Measurements from ENCODE around the gene CNGA1.
A peak's percentile ranks its signal among the peaks of the same experiment; 100 is the strongest.

Gene CNGA1

DNA sequence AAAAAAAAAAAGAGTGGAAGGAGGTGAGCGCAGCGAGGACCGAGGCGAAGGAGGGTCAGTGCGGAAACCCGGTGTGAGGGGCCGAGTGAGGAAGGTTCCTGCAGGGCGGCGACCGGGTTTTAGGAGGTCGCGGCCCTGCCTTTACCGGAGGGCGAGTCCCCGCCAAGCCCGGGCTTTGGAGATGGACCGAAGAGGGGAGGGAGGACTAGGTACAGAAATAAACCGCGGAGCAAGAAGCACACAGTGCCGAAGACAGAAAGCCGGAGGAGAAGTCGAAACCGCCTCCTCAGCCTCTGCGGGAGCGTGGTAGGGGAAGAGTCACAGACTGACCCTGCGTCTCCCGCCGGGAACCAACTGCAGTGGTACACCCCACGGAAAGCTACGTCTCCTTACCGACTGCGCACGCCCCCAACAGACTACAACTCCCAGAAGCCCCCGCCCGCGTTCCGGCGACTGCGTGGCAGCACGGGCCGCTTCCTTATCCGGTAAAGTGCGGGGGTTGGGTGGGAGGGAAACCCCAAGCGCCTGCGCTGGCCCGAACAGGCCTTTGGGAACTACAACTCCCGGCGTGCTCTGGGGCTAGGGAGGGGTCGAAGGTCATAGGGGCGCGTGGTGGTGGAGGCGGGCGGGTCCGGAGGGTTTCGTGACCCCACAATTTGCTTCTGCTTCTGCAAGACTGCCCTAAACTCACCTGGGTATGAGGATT is 102.1 kb downstream of the CNGA1 start, which contains the start of gene NFXL1:
TSS of gene NFXL1 (minus strand) at position 364 of the 706 bp plus-strand sequence. CDS start 380 bp downstream, outside the sequence.
- Histone ChIP-seq H2AFZ (ENCODE audit: low read depth, low read length) (peak within 1 kb of the TSS; percentile 99), H3K27ac (ENCODE audit: low read length) (peak within 1 kb of the TSS; percentile 89), H3K4me1 (ENCODE audit: insufficient read depth, low read length) (peaks cover 46% of the 10 kb centered on the region), H4K20me1 (ENCODE audit: insufficient read depth, low read length) (no peaks in the 10 kb centered on the region), H3K9me3 (ENCODE audit: insufficient read depth, low read length, severe bottlenecking) (no peaks in the 10 kb centered on the region), H3K36me3 (ENCODE audit: insufficient read depth, low read length) (peaks cover 9% of the 10 kb centered on the region), H3K4me2 (ENCODE audit: insufficient read depth, low read length) (peak within 1 kb of the TSS; percentile 87), H3K4me3 (ENCODE audit: low read depth in 1 of 2, low read length in 2 of 2) (peak within 1 kb of the TSS; percentile 98 to 99), H3K79me2 (ENCODE audit: insufficient read depth, low read length) (peaks cover 27% of the 10 kb centered on the region), H3K9ac (ENCODE audit: low read depth, low read length) (peak within 1 kb of the TSS; percentile 91), H3K27me3 (ENCODE audit: insufficient read depth, low read length, poor library complexity) (no peaks in the 10 kb centered on the region)
- no peak for TF ChIP-seq EZH2 (IDR thresholded peaks at IDR 0.05; ENCODE audit: borderline replicate concordance, low read depth, low read length, severe bottlenecking)
- TF ChIP-seq, protein P1, sequence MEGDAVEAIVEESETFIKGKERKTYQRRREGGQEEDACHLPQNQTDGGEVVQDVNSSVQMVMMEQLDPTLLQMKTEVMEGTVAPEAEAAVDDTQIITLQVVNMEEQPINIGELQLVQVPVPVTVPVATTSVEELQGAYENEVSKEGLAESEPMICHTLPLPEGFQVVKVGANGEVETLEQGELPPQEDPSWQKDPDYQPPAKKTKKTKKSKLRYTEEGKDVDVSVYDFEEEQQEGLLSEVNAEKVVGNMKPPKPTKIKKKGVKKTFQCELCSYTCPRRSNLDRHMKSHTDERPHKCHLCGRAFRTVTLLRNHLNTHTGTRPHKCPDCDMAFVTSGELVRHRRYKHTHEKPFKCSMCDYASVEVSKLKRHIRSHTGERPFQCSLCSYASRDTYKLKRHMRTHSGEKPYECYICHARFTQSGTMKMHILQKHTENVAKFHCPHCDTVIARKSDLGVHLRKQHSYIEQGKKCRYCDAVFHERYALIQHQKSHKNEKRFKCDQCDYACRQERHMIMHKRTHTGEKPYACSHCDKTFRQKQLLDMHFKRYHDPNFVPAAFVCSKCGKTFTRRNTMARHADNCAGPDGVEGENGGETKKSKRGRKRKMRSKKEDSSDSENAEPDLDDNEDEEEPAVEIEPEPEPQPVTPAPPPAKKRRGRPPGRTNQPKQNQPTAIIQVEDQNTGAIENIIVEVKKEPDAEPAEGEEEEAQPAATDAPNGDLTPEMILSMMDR (IDR thresholded peaks at IDR 0.05; ENCODE audit: borderline replicate concordance, extremely low read depth, low read length, poor library complexity, severe bottlenecking), result peak; percentile 0
- DNase-seq, result peak; percentile 96
- peak; percentile 95 for ATAC-seq (ENCODE audit: insufficient read depth, low read depth)

DNA sequence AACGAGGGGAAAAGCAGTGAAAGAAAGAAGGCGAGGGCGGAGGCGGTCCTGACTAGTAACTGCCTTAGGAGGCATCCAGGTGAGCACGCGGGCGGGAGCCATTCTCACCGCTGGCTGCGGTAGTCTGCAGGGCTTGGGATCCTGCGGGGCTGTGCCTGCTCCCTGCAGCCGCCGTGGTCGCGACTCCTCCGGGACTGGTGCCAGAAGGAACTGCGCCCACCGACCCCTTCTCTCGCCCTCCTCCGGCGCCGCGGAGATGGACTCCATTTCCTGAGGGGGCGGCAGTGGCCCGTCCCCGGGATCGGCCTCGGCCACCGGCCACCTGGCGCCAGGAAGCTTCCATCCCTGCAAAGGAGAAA is 102.6 kb downstream of the CNGA1 start:
- peaks cover 46% of the 10 kb centered on the region for H3K4me1 ChIP-seq (ENCODE audit: insufficient read depth, low read length)
- H2AFZ ChIP-seq (ENCODE audit: low read depth, low read length), result peak overlapping the region; percentile 99
- TF ChIP-seq, protein P1 (IDR thresholded peaks at IDR 0.05; ENCODE audit: borderline replicate concordance, extremely low read depth, low read length, poor library complexity, severe bottlenecking), result peak; percentile 9
- no peak for TF ChIP-seq EZH2 (IDR thresholded peaks at IDR 0.05; ENCODE audit: borderline replicate concordance, low read depth, low read length, severe bottlenecking)
- H3K9me3 ChIP-seq (ENCODE audit: insufficient read depth, low read length, severe bottlenecking), result no peaks in the 10 kb centered on the region
- peaks cover 13% of the 10 kb centered on the region for H3K36me3 ChIP-seq (ENCODE audit: insufficient read depth, low read length)
- DNase-seq (peak; percentile 43), ATAC-seq (ENCODE audit: insufficient read depth, low read depth) (peak; percentile 27)
- H4K20me1 ChIP-seq (ENCODE audit: insufficient read depth, low read length), result no peaks in the 10 kb centered on the region
- H3K4me2 ChIP-seq (ENCODE audit: insufficient read depth, low read length), result peak overlapping the region; percentile 87
- H3K27me3 ChIP-seq (ENCODE audit: insufficient read depth, low read length, poor library complexity), result no peaks in the 10 kb centered on the region
- H3K79me2 ChIP-seq (ENCODE audit: insufficient read depth, low read length), result peaks cover 27% of the 10 kb centered on the region
- peak overlapping the region; percentile 89 for H3K27ac ChIP-seq (ENCODE audit: low read length)
- peak overlapping the region; percentile 98 to 99 for H3K4me3 ChIP-seq (ENCODE audit: low read depth in 1 of 2, low read length in 2 of 2)
- H3K9ac ChIP-seq (ENCODE audit: low read depth, low read length), result peak overlapping the region; percentile 91

DNA sequence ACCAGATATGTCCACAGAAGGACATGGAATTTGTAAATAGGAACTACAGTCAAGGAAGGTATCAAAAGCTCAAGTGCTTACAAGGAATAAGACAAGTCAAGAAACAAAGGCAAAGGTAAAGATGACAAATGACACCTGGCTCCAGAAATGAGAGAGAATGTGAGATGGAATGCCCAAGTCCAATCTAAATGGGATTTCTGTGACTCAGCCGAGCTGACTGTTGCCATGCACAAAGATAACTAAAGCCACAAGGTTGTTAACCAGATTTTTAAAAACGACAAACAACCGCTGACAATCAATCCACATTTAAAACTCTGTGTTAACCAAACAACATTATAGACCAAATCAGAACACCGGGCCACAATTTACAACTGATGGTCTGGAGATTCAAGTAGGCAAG is 103.2 kb downstream of the CNGA1 start:
- DNase-seq (no peak), ATAC-seq (ENCODE audit: insufficient read depth, low read depth) (no peak)
- H2AFZ ChIP-seq (ENCODE audit: low read depth, low read length), result peak overlapping the region; percentile 99
- peak overlapping the region; percentile 98 to 99 for H3K4me3 ChIP-seq (ENCODE audit: low read depth in 1 of 2, low read length in 2 of 2)
- TF ChIP-seq, protein P1 (IDR thresholded peaks at IDR 0.05; ENCODE audit: borderline replicate concordance, extremely low read depth, low read length, poor library complexity, severe bottlenecking), result no peak
- TF ChIP-seq EZH2 (IDR thresholded peaks at IDR 0.05; ENCODE audit: borderline replicate concordance, low read depth, low read length, severe bottlenecking), result no peak
- H3K79me2 ChIP-seq (ENCODE audit: insufficient read depth, low read length), result peaks cover 28% of the 10 kb centered on the region
- peak overlapping the region; percentile 89 for H3K27ac ChIP-seq (ENCODE audit: low read length)
- H3K36me3 ChIP-seq (ENCODE audit: insufficient read depth, low read length), result peaks cover 15% of the 10 kb centered on the region
- no peaks in the 10 kb centered on the region for H3K27me3 ChIP-seq (ENCODE audit: insufficient read depth, low read length, poor library complexity)
- peaks cover 46% of the 10 kb centered on the region for H3K4me1 ChIP-seq (ENCODE audit: insufficient read depth, low read length)
- no peaks in the 10 kb centered on the region for H3K9me3 ChIP-seq (ENCODE audit: insufficient read depth, low read length, severe bottlenecking)
- H3K4me2 ChIP-seq (ENCODE audit: insufficient read depth, low read length), result peak overlapping the region; percentile 87
- H3K9ac ChIP-seq (ENCODE audit: low read depth, low read length), result peak overlapping the region; percentile 91
- no peaks in the 10 kb centered on the region for H4K20me1 ChIP-seq (ENCODE audit: insufficient read depth, low read length)
